K562 (cell line): Measurements from ENCODE around the gene SMPDL3B. TPM values are rescaled to one million over a fixed set of nuclear protein-coding genes. Genes with fewer than 3 reads are reported as not detected.

Source experiments
- ATAC-seq: fragments of 200-7000 bp; cut with Tn5 transposase; 3 replicates; pipeline ENCODE4 v1.9.1; 2020; ENCODE audit warnings: moderate library complexity
- BruUV-seq: library from RNA; stranded (reverse); fragments of 400-500 nt; replicated peaks from 2 replicates; lab custom pipeline; 2021; lab: Mats Ljungman, UMichigan
- CTCF ChIA-PET: fragments of 300-600 bp; formaldehyde crosslinking; extraction: SDS; loops from one replicate; lab custom pipeline; 2021; ENCODE audit warnings: low intra/inter-chr PET ratio; lab: Yijun Ruan, JAX
- POLR2A ChIA-PET: fragments of 300-600, 350-650 bp; sonication (Branson Sonifier 250); formaldehyde crosslinking; extraction: SDS; loops from one replicate; lab custom pipeline; 2021; ENCODE audit warnings: antibody characterized with exemption, inconsistent platforms; lab: Yijun Ruan, JAX
- DNase-seq, 4 experiments: peaks; one replicate each; pipeline versions ENCODE4 v3.0.0 to v3.0.0-alpha.2; 2011 to 2018; ENCODE audit warnings: low spot score in 3 of 4, mixed read lengths in 3 of 4; ENCODE audit errors: extremely low read depth in 1 of 4
- FAIRE-seq: peaks from 2 replicates; lab custom pipeline; 2011; peaks lifted over from hg19 to GRCh38; lab: Jason Lieb, UNC
- H2AFZ ChIP-seq: 2 replicates; pipeline ENCODE4 v1.6.0; 2011; ENCODE audit warnings: low read depth, low read length, control low read depth, inconsistent platforms
- H3K27ac ChIP-seq: fragments of 200-600 bp; 3 replicates; pipeline ENCODE4 v1.8.0; 2011; ENCODE audit warnings: low read depth, mild to moderate bottlenecking, control low read depth, inconsistent platforms, low read length, moderate library complexity, mixed read lengths; ENCODE audit errors: extremely low read depth
- H3K27me3 ChIP-seq, 2 experiments: fragments of 300-600 bp in 1 of 2; 2 replicates in 1 of 2; 3 replicates in 1 of 2; pipeline versions ENCODE4 v1.6.0 to v1.8.0; 2011; ENCODE audit warnings: inconsistent platforms in 2 of 2, low read length in 2 of 2, mild to moderate bottlenecking in 1 of 2, mixed read lengths in 1 of 2, moderate library complexity in 1 of 2; ENCODE audit not compliant: control insufficient read depth in 2 of 2, insufficient read depth in 2 of 2
- H3K36me3 ChIP-seq: fragments of 300-600 bp; 3 replicates; pipeline ENCODE4 v1.8.0; 2011; ENCODE audit warnings: mild to moderate bottlenecking, low read length, inconsistent platforms; ENCODE audit not compliant: control insufficient read depth, insufficient read depth
- H3K4me1 ChIP-seq, 2 experiments: fragments of 200-600 bp in 1 of 2; replicated peaks in 1 of 2; 2 replicates in 1 of 2; 3 replicates in 1 of 2; pipeline versions ENCODE4 v1.5.1 to v1.8.0; 2011; ENCODE audit warnings: inconsistent platforms in 2 of 2, low read length in 2 of 2, mild to moderate bottlenecking in 1 of 2, mixed read lengths in 1 of 2, moderate library complexity in 1 of 2; ENCODE audit not compliant: control insufficient read depth in 2 of 2, insufficient read depth in 2 of 2
- H3K4me2 ChIP-seq: 2 replicates; pipeline ENCODE4 v1.6.1; 2011; ENCODE audit warnings: low read length, control low read depth, inconsistent platforms, mixed read lengths; ENCODE audit not compliant: insufficient read depth
- H3K4me3 ChIP-seq: fragments of 200-600 bp; sonication (generic), shearing (Covaris generic); 2 replicates; pipeline ENCODE4 v1.5.1; 2016; ENCODE audit warnings: control low read depth, inconsistent platforms
- H3K79me2 ChIP-seq: fragments of 200-600 bp; 3 replicates; pipeline ENCODE4 v1.8.0; 2011; ENCODE audit warnings: low read length, inconsistent platforms; ENCODE audit not compliant: control insufficient read depth, insufficient read depth
- H3K9ac ChIP-seq, 2 experiments: 2 replicates each; pipeline versions ENCODE4 v1.6.0 to v1.6.1; 2011; ENCODE audit warnings: low read depth in 2 of 2, low read length in 2 of 2, control low read depth in 1 of 2, inconsistent platforms in 1 of 2, mild to moderate bottlenecking in 1 of 2, mixed read lengths in 1 of 2; ENCODE audit not compliant: insufficient read depth in 1 of 2
- H3K9me1 ChIP-seq: one replicate; pipeline ENCODE4 v1.6.0; 2011; ENCODE audit warnings: inconsistent platforms, mild to moderate bottlenecking, low read length, moderate library complexity; ENCODE audit not compliant: control insufficient read depth, insufficient read depth
- H3K9me3 ChIP-seq: replicated peaks from 2 replicates; pipeline ENCODE4 v1.5.1; 2011; ENCODE audit warnings: low read depth, low read length, inconsistent platforms; ENCODE audit not compliant: control insufficient read depth, insufficient read depth
- H4K20me1 ChIP-seq: replicated peaks from 2 replicates; pipeline ENCODE4 v1.6.1; 2011; ENCODE audit warnings: low read length, inconsistent platforms, mixed read lengths; ENCODE audit not compliant: control insufficient read depth, insufficient read depth
- WGBS: fragments of 100-300 bp; shearing (Covaris generic); methylation state at CpG from one replicate; pipeline ENCODE4 v1.1.6; 2016; ENCODE audit warnings: low coverage, mixed read lengths; ENCODE audit not compliant: insufficient coverage; ENCODE audit errors: missing lambda C conversion rate; 5-methylcytosine and 5-hydroxymethylcytosine counted together
- in situ Hi-C: fragments of 300-500 bp; cut with MboI; formaldehyde crosslinking; loops from 4 replicates; pipeline ENCODE4 v1.15.0; 2018; ENCODE audit warnings: inconsistent platforms, mixed read lengths
- intact Hi-C: fragments of 100-400 bp; cut with micrococcal nuclease; formaldehyde crosslinking; loops from 2 replicates; pipeline ENCODE4 v1.14.2; 2022
- polyA plus RNA-seq, 8 experiments: library from polyadenylated mRNA; depleted of rRNA in 4 of 8; stranded (reverse) in 5 of 8; unstranded in 3 of 8; fragments of >200 nt; fragmentation: Nextera tagmentation in 2 of 8; fragmentation: Illumina TruSeq in 1 of 8; extraction: Ambion mirVana in 2 of 8; extraction: Trizol in 1 of 8; gene quantifications; 2 replicates each; pipeline versions ENCODE4 v1.2.1 to v1.2.3, GENCODE V29; 2011 to 2014; ENCODE audit warnings: inconsistent platforms in 1 of 8, missing spikeins in 1 of 8
- total RNA-seq, 7 experiments: library from RNA; depleted of rRNA in 6 of 7; stranded (reverse); fragments of >200 nt in 6 of 7; fragmentation: Illumina TruSeq in 2 of 7; extraction: Trizol in 2 of 7; gene quantifications; 2 replicates each; pipeline versions ENCODE4 v1.2.1 to v1.2.3, GENCODE V29; 2011 to 2021; ENCODE audit warnings: low replicate concordance in 1 of 7
- TF ChIP-seq, protein P1 (sequence below), 2 experiments: IDR thresholded peaks; 2 replicates each; pipeline ENCODE4 v1.6.1; 2011; ENCODE audit warnings: borderline replicate concordance in 1 of 2, control low read depth in 1 of 2, low read depth in 1 of 2, low read length in 1 of 2, mild to moderate bottlenecking in 1 of 2, mixed read lengths in 1 of 2, moderate library complexity in 1 of 2; ENCODE audit not compliant: insufficient read depth in 1 of 2, insufficient read length in 1 of 2, poor library complexity in 1 of 2, severe bottlenecking in 1 of 2; ENCODE audit errors: extremely low read depth in 1 of 2
- TF ChIP-seq, protein P2 (sequence below): fragments of 200-400 bp; formaldehyde crosslinking; IDR thresholded peaks from 2 replicates; pipeline ENCODE4 v1.6.1; 2017; ENCODE audit warnings: mild to moderate bottlenecking, low read depth, low read length, moderate library complexity
- TF ChIP-seq, protein P3 (sequence below): fragments of 450-650 bp; IDR thresholded peaks from 2 replicates; pipeline ENCODE4 v1.6.1; 2016; ENCODE audit warnings: mild to moderate bottlenecking, moderate library complexity

SMPDL3B gene
- total and polyA plus RNA-seq, 9 of the 15 experiments (the other 6 are each of a cell fraction or from before 2014, with no cell fraction given) = 0.07 to 1.2 (median 0.73) TPM

DNA sequence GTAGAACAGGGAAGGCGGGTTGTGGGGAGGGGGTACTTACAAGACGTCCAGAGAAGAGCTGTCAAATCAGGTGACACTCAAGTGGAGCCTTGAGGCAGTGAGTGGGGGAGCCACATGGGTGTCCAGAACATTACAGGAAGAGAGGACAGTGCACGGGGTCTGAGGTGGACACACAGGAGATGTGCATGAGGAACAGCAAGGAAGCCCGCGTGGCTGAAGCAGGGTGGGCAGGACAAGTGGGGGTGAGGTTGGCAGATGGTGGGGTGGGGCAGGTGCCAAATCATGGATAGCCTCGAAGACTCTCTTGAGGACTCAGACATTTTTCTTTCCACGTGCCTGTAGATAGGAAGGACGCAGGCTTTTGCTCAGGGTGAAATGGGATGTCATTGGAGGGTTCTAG lies 921 bp downstream of the SMPDL3B start:
- 51% methylated on average over 8 of the region's 8 CpGs for WGBS
- DNase-seq (peak in 1 of 4 experiments; percentile 10), ATAC-seq (peak; percentile 12; the same call in 2 of the 3 replicates), FAIRE-seq (no peak)
- intact Hi-C loops = loop anchor here (5.0 kb wide), 1 partner anchor 78 kb away; no protein-coding TSS in a partner anchor
- TF ChIP-seq, protein P1, sequence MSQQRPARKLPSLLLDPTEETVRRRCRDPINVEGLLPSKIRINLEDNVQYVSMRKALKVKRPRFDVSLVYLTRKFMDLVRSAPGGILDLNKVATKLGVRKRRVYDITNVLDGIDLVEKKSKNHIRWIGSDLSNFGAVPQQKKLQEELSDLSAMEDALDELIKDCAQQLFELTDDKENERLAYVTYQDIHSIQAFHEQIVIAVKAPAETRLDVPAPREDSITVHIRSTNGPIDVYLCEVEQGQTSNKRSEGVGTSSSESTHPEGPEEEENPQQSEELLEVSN (IDR thresholded peaks at IDR 0.05; ENCODE audit: borderline replicate concordance in 1 of 2, extremely low read depth in 1 of 2, insufficient read depth in 1 of 2, insufficient read length in 1 of 2, low read depth in 1 of 2, low read length in 1 of 2, poor library complexity in 1 of 2, severe bottlenecking in 1 of 2) = peak in 1 of 2 experiments; percentile 17
- TF ChIP-seq, protein P2, sequence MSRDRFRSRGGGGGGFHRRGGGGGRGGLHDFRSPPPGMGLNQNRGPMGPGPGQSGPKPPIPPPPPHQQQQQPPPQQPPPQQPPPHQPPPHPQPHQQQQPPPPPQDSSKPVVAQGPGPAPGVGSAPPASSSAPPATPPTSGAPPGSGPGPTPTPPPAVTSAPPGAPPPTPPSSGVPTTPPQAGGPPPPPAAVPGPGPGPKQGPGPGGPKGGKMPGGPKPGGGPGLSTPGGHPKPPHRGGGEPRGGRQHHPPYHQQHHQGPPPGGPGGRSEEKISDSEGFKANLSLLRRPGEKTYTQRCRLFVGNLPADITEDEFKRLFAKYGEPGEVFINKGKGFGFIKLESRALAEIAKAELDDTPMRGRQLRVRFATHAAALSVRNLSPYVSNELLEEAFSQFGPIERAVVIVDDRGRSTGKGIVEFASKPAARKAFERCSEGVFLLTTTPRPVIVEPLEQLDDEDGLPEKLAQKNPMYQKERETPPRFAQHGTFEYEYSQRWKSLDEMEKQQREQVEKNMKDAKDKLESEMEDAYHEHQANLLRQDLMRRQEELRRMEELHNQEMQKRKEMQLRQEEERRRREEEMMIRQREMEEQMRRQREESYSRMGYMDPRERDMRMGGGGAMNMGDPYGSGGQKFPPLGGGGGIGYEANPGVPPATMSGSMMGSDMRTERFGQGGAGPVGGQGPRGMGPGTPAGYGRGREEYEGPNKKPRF = no peak
- TF ChIP-seq, protein P3, sequence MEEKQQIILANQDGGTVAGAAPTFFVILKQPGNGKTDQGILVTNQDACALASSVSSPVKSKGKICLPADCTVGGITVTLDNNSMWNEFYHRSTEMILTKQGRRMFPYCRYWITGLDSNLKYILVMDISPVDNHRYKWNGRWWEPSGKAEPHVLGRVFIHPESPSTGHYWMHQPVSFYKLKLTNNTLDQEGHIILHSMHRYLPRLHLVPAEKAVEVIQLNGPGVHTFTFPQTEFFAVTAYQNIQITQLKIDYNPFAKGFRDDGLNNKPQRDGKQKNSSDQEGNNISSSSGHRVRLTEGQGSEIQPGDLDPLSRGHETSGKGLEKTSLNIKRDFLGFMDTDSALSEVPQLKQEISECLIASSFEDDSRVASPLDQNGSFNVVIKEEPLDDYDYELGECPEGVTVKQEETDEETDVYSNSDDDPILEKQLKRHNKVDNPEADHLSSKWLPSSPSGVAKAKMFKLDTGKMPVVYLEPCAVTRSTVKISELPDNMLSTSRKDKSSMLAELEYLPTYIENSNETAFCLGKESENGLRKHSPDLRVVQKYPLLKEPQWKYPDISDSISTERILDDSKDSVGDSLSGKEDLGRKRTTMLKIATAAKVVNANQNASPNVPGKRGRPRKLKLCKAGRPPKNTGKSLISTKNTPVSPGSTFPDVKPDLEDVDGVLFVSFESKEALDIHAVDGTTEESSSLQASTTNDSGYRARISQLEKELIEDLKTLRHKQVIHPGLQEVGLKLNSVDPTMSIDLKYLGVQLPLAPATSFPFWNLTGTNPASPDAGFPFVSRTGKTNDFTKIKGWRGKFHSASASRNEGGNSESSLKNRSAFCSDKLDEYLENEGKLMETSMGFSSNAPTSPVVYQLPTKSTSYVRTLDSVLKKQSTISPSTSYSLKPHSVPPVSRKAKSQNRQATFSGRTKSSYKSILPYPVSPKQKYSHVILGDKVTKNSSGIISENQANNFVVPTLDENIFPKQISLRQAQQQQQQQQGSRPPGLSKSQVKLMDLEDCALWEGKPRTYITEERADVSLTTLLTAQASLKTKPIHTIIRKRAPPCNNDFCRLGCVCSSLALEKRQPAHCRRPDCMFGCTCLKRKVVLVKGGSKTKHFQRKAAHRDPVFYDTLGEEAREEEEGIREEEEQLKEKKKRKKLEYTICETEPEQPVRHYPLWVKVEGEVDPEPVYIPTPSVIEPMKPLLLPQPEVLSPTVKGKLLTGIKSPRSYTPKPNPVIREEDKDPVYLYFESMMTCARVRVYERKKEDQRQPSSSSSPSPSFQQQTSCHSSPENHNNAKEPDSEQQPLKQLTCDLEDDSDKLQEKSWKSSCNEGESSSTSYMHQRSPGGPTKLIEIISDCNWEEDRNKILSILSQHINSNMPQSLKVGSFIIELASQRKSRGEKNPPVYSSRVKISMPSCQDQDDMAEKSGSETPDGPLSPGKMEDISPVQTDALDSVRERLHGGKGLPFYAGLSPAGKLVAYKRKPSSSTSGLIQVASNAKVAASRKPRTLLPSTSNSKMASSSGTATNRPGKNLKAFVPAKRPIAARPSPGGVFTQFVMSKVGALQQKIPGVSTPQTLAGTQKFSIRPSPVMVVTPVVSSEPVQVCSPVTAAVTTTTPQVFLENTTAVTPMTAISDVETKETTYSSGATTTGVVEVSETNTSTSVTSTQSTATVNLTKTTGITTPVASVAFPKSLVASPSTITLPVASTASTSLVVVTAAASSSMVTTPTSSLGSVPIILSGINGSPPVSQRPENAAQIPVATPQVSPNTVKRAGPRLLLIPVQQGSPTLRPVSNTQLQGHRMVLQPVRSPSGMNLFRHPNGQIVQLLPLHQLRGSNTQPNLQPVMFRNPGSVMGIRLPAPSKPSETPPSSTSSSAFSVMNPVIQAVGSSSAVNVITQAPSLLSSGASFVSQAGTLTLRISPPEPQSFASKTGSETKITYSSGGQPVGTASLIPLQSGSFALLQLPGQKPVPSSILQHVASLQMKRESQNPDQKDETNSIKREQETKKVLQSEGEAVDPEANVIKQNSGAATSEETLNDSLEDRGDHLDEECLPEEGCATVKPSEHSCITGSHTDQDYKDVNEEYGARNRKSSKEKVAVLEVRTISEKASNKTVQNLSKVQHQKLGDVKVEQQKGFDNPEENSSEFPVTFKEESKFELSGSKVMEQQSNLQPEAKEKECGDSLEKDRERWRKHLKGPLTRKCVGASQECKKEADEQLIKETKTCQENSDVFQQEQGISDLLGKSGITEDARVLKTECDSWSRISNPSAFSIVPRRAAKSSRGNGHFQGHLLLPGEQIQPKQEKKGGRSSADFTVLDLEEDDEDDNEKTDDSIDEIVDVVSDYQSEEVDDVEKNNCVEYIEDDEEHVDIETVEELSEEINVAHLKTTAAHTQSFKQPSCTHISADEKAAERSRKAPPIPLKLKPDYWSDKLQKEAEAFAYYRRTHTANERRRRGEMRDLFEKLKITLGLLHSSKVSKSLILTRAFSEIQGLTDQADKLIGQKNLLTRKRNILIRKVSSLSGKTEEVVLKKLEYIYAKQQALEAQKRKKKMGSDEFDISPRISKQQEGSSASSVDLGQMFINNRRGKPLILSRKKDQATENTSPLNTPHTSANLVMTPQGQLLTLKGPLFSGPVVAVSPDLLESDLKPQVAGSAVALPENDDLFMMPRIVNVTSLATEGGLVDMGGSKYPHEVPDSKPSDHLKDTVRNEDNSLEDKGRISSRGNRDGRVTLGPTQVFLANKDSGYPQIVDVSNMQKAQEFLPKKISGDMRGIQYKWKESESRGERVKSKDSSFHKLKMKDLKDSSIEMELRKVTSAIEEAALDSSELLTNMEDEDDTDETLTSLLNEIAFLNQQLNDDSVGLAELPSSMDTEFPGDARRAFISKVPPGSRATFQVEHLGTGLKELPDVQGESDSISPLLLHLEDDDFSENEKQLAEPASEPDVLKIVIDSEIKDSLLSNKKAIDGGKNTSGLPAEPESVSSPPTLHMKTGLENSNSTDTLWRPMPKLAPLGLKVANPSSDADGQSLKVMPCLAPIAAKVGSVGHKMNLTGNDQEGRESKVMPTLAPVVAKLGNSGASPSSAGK = peak; percentile 18; the same call in 1 of the 2 replicates
- no peaks in the 10 kb centered on the region for H3K27me3 ChIP-seq
- no peaks in the 10 kb centered on the region for H3K79me2 ChIP-seq
- H2AFZ ChIP-seq = peak overlapping the region; percentile 92
- no peaks in the 10 kb centered on the region for H4K20me1 ChIP-seq
- H3K36me3 ChIP-seq = no peaks in the 10 kb centered on the region
- no peaks in the 10 kb centered on the region for H3K9me3 ChIP-seq
- BruUV-seq = no TSS peak
- CTCF ChIA-PET = no interaction called here
- H3K9me1 ChIP-seq = no peaks in the 10 kb centered on the region
- H3K4me3 ChIP-seq = no peak overlapping the region
- H3K4me1 ChIP-seq = peaks cover 11 to 18% of the 10 kb centered on the region in 2 experiments
- no peak overlapping the region for H3K27ac ChIP-seq
- in situ Hi-C loops = no loop called here
- peak overlapping the region in 1 of 2 experiments; percentile 46; a peak in 1 of 4 replicates for H3K9ac ChIP-seq
- POLR2A ChIA-PET = interaction anchor here (0.7 to 2.0 kb wide), 3 partner anchors 10 to 11 kb away, joined by 3 to 16 read pairs (median 4); no protein-coding TSS in a partner anchor
- peak overlapping the region; percentile 77 for H3K4me2 ChIP-seq
